Adrenal gland (tissue), 12 donors: ENCODE data around the gene GPC2. TPM values are rescaled to one million over a fixed set of nuclear protein-coding genes. Genes with fewer than 3 reads are reported as not detected.

ENCODE experiments used
- DNase-seq, 7 donors: peaks; one replicate each; pipeline ENCODE4 v3.0.0-alpha.2; 2019 to 2020
- H3K27ac ChIP-seq, 5 donors: fragments of 200-600 bp; sonication (generic) in 4 of 5; 1 replicate in 3 of 5; 2 replicates in 2 of 5; pipeline versions ENCODE4 v1.5.1 to v1.8.0; 2016 to 2020; ENCODE audit warnings: mild to moderate bottlenecking in 1 of 5
- H3K27me3 ChIP-seq: fragments of 200-600 bp; 2 replicates; pipeline ENCODE4 v1.8.0; 2021
- H3K36me3 ChIP-seq, 2 donors: fragments of 200-600 bp; replicated peaks in 1 of 2; 1 replicate in 1 of 2; 2 replicates in 1 of 2; pipeline versions ENCODE4 v1.5.1 to v1.8.0; 2018 to 2022
- H3K4me1 ChIP-seq, 2 donors: fragments of 200-600 bp; replicated peaks in 1 of 2; 1 replicate in 1 of 2; 2 replicates in 1 of 2; pipeline versions ENCODE4 v1.5.1 to v1.8.0; 2018 to 2021
- H3K4me3 ChIP-seq, 4 donors: fragments of 200-600 bp; sonication (generic) in 3 of 4; one replicate each; pipeline ENCODE4 v1.5.1; 2016 to 2018
- H3K9me3 ChIP-seq, 3 donors: fragments of 200-600 bp; sonication (generic) in 1 of 3; replicated peaks in 1 of 3; 1 replicate in 2 of 3; 2 replicates in 1 of 3; pipeline versions ENCODE4 v1.5.1 to v1.8.0; 2016 to 2021
- POLR2A ChIP-seq, 2 donors: fragments of 450-650 bp; IDR thresholded peaks; one replicate each; pipeline ENCODE4 v1.6.1; 2017; ENCODE audit warnings: antibody characterized with exemption in 2 of 2, mild to moderate bottlenecking in 2 of 2, moderate library complexity in 1 of 2
- WGBS, 4 donors: extraction: QIAGEN DNeasy Blood & Tissue Kit in 2 of 4; methylation state at CpG; one replicate each; pipeline versions ENCODE4 v1.1.5 to v1.1.7; 2013 to 2017; 5-methylcytosine and 5-hydroxymethylcytosine counted together
- intact Hi-C, 2 donors: fragments of 100-400 bp; cut with DNase I; formaldehyde crosslinking; loops; one replicate each; pipeline versions ENCODE4 v1.14.1 to v1.15.0; 2022 to 2023
- polyA plus RNA-seq, 3 donors: library from polyadenylated mRNA; stranded (reverse); fragments of 200-250 nt in 2 of 3; fragments of 350-450 nt in 1 of 3; fragmentation: Illumina TruSeq in 1 of 3; extraction: RNeasy Lipid Tissue Mini Kit (QIAGEN cat#74804) in 1 of 3; gene quantifications; one replicate each; pipeline ENCODE4 v1.2.3, GENCODE V29; 2013 to 2014
- total RNA-seq, 9 donors: library from RNA; depleted of rRNA in 4 of 9; stranded (reverse); fragments of >200 nt in 4 of 9; fragments of 120-200 nt in 1 of 9; fragmentation: NEBNext Ultra II Directional in 1 of 9; extraction: Animal tissue kit (Norgen Biotek cat#: 25700) in 1 of 9; gene quantifications; one replicate each; pipeline versions ENCODE4 v1.1.0 to v1.2.4, GENCODE V29; 2013 to 2023
- TF ChIP-seq, protein P1 (sequence below), 6 experiments: fragments of 450-650 bp in 4 of 6; fragments of 200-600 bp in 2 of 6; sonication (generic) in 1 of 6; IDR thresholded peaks; 1 replicate in 5 of 6; 2 replicates in 1 of 6; pipeline versions ENCODE4 v1.5.1 to v1.8.0; 2016 to 2021; ENCODE audit warnings: antibody characterized with exemption in 6 of 6, mild to moderate bottlenecking in 2 of 6, moderate library complexity in 1 of 6
- donor health status: healthy with polysubstance abuse.
- donor health status: Bipolar disorder and iron deficiency.
- donor health status: DM: yes; HTN: yes; CAD: no.
- donor health status: DM: no; HTN: no; CAD: no.
- donor health status: DM: no; HTN: no; CAD: no.
- donor health status: DM: yes; HTN: yes; CAD: no.

GPC2 gene
- total and polyA plus RNA-seq, 12 donors, result 0.05 to 4.3 (median 1.1) TPM

DNA sequence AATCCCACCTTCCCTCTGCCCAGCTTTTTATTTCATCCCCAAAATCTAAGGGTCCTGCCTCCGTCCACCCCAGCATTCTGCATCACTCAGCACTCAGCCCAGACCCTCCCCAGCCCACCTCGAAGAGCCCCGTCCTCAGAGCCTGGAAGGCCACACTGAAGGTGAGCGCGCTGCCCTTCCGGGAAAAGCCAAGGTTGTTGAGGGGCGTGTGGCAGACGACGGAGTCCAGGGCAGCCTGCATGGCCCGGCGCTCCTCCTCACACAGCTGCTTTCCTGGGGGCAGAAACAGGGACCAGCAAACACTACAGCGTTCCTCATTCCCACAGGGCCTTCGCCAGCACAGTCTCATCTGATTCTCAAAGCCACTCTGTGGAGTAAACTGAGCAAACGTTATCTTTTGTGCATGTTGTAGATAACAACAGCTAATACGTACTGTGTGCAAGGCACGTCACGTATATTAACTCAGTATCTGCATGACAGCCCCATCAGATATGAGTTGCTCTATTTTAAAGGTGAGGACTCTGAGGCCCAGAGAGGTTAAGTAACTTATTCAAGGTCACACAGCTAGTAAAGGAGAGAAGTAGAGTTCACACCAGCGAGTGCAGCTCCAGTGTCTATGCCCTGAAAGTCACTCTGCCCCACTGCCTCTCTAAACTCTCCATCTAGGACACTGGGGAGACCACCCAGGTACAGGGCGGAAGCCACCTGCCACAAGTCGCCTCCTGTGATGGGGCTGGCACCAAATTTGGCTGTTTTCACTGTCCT is 21.4 kb downstream of the GPC2 start:
- Histone ChIP-seq H3K36me3 (peaks cover 0 to 36% of the 10 kb centered on the region in 2 donors), H3K4me1 (peaks cover 3 to 17% of the 10 kb centered on the region in 2 donors), H3K4me3 (no peak overlapping the region), H3K9me3 (no peaks in the 10 kb centered on the region), H3K27ac (no peak overlapping the region), H3K27me3 (no peaks in the 10 kb centered on the region)
- no peak for TF ChIP-seq POLR2A (IDR thresholded peaks at IDR 0.05)
- TF ChIP-seq, protein P1, sequence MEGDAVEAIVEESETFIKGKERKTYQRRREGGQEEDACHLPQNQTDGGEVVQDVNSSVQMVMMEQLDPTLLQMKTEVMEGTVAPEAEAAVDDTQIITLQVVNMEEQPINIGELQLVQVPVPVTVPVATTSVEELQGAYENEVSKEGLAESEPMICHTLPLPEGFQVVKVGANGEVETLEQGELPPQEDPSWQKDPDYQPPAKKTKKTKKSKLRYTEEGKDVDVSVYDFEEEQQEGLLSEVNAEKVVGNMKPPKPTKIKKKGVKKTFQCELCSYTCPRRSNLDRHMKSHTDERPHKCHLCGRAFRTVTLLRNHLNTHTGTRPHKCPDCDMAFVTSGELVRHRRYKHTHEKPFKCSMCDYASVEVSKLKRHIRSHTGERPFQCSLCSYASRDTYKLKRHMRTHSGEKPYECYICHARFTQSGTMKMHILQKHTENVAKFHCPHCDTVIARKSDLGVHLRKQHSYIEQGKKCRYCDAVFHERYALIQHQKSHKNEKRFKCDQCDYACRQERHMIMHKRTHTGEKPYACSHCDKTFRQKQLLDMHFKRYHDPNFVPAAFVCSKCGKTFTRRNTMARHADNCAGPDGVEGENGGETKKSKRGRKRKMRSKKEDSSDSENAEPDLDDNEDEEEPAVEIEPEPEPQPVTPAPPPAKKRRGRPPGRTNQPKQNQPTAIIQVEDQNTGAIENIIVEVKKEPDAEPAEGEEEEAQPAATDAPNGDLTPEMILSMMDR (IDR thresholded peaks at IDR 0.05), result no peak
- intact Hi-C loops, result loop anchor here in 1 of 2 donors (10.0 kb wide), 1 partner anchor 59 kb away; the partner anchor contains the start of gene PVRIG
- no peak for DNase-seq
- WGBS, 4 donors, result 79 to 84% (median 83%) methylated on average over 12 to 20 of the region's 20 CpGs

GRCh38 chr7:100154651-100155491 is 22.3 kb downstream of the GPC2 start:
- 53 to 83% (median 73%) methylated on average over 5 to 30 of the region's 30 CpGs for WGBS, 4 donors
- no peaks in the 10 kb centered on the region for H3K27me3 ChIP-seq
- H3K4me3 ChIP-seq, result no peak overlapping the region
- peaks cover 3 to 24% of the 10 kb centered on the region in 2 donors for H3K4me1 ChIP-seq
- intact Hi-C loops, result loop anchor here in 1 of 2 donors (10.0 kb wide), 1 partner anchor 60 kb away; the partner anchor contains the start of gene PVRIG
- no peak for DNase-seq
- no peaks in the 10 kb centered on the region for H3K9me3 ChIP-seq
- peaks cover 0 to 36% of the 10 kb centered on the region in 2 donors for H3K36me3 ChIP-seq
- H3K27ac ChIP-seq, result no peak overlapping the region
- TF ChIP-seq, protein P1 (IDR thresholded peaks at IDR 0.05), result no peak
- TF ChIP-seq POLR2A (IDR thresholded peaks at IDR 0.05), result no peak

GRCh38 chr7:100153708-100154535 is 23.3 kb downstream of the GPC2 start:
- H3K36me3 ChIP-seq, result peaks cover 0 to 36% of the 10 kb centered on the region in 2 donors
- H3K9me3 ChIP-seq, result no peaks in the 10 kb centered on the region
- no peak overlapping the region for H3K4me3 ChIP-seq
- no peak for TF ChIP-seq POLR2A (IDR thresholded peaks at IDR 0.05)
- TF ChIP-seq, protein P1 (IDR thresholded peaks at IDR 0.05), result no peak
- H3K4me1 ChIP-seq, result peaks cover 3 to 25% of the 10 kb centered on the region in 2 donors
- no peak for DNase-seq
- H3K27me3 ChIP-seq, result no peaks in the 10 kb centered on the region
- H3K27ac ChIP-seq, result no peak overlapping the region
- WGBS, 4 donors, result 82 to 89% (median 86%) methylated on average over 16 of the region's 16 CpGs
- intact Hi-C loops, result loop anchor here in 1 of 2 donors (10.0 kb wide), 1 partner anchor 61 kb away; the partner anchor contains the start of gene PVRIG
